T47D (cell line): Measurements from ENCODE around the gene PNKD.
"Not testable (repeated sequence)": the region's sequence is repeated elsewhere in the genome, so short reads cannot be mapped to it uniquely, and the experiment has no call there.

Experiments
- DNase-seq, 2 experiments: peaks; one replicate each; pipeline versions ENCODE4 v3.0.0 to v3.0.0-alpha.2; 2011 to 2012; ENCODE audit warnings: low read depth in 1 of 2, low spot score in 1 of 2
- JUND ChIP-seq: IDR thresholded peaks from 2 replicates; pipeline ENCODE4 v1.6.1; 2012; ENCODE audit warnings: low read depth
- in situ Hi-C: cut with HindIII; loops from 2 replicates; pipeline ENCODE4 v1.10.0; 2016; ENCODE audit warnings: low sequenced_read_pairs, low pct_unique_long_range_greater_than_20kb

The PNKD gene

DNA sequence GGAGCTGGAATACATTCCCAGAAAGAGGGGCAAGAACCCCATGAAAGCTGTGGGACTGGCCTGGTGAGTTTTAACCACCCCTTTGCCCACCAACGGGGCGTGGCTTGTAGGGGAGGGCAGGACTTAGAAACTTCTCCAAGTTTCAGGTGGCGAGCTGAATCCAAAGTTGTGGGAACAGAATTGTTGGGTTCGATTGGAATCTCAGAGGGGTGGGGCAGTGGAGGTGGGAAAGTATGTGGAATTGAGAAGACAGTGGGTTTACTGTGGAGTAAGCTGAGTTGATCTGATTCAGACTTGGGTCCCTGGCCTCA lies 1.1 kb downstream of the PNKD start:
- peak in 1 of 2 experiments; percentile 25 for DNase-seq
- no peak for TF ChIP-seq JUND
- in situ Hi-C loops: no loop called here

DNA sequence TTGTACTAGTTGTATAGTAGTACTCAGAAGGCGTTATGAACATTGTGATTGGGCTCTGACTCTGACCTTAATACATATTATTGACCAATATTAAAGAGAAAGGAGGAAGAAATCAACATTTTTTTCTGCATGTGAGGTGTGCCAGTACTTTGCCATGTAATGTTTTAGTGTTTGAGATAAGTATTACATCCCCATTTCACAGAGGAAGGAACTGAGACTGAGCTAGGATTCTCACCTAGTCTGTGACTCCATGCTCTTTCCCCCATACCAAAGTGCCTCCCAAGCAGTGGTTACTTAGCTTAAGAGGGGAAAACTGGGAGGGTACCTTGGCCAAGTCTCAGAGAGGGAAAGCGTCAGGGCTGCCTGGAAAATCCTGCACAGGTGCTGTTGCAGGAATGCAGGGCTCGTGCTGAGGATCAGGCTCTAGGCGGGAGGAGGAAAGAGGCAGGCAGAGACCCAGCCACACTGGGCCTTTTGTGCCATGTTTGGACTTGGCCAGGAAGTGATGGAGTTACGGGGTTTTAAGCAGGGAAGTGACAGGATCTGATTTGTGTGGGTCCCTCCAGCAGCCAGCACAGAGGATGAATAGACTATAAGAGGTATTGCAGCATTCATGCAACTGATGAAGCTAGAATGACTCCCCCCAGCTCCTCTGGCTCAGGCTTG lies 1.7 kb downstream of the PNKD start:
- in situ Hi-C loops: no loop called here
- DNase-seq: no peak
- TF ChIP-seq JUND: no peak

DNA sequence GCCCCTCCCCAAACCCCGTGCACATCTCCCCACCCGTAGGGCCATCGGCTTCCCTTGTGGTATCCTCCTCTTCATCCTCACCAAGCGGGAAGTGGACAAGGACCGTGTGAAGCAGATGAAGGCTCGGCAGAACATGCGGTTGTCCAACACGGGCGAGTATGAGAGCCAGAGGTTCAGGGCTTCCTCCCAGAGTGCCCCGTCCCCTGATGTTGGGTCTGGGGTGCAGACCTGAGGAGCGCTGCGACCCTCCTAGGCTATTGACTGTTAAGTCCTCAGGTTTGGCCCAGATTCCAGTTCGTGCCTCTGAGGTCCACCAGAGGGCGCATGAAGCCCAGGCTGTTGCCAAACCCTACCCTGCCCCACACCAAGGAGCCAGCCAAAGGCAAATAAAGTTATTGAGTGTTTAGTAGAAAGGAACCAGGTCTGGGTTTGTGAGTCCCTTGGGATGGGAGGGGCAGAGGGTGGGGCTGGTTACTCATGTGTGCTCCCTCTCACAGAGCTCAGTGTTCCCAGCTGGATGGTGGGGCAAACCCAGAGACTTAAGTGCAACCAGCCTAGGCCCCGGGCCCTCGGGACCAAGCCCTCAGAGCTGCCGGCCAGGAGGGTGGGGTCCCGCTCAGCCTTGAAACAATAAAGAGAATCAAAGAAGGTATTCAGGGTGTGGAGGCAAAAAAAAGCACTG lies 2.4 kb downstream of the PNKD start:
- no peak for TF ChIP-seq JUND
- peak; percentile 55 to 81 for DNase-seq
- in situ Hi-C loops: no loop called here

DNA sequence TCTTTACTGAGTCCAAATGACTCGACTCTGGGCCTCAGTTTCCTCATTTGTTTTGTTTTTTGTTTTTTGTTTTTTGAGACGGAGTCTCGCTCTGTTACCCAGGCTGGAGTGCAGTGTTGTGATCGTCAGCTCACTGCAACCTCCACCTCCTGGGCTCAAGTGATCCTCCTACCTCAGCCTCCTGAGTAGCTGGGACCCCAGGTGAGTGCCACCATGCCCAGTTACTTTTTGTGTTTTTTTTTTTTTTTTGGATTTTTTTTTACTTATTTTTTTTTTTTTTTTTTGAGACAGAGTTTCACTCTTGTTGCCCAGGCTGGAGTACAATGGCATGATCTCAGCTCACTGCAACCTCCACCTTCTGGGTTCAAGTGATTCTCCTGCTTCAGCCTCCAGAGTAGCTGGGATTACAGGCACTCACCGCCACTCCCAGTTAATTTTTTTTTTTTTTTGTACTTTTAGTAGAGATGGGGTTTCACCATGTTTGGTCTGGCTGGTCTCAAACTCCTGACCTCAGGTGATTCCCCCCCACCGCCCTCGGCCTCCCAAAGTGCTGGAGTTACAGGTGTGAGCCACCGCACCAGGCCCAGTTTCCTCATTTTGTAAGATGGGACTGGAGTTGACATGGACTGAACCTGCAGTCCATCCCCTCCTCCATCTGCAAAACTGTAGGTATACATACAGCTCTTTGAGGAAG lies 3.0 kb downstream of the PNKD start:
- DNase-seq, in situ Hi-C loops: not testable (repeated sequence)

DNA sequence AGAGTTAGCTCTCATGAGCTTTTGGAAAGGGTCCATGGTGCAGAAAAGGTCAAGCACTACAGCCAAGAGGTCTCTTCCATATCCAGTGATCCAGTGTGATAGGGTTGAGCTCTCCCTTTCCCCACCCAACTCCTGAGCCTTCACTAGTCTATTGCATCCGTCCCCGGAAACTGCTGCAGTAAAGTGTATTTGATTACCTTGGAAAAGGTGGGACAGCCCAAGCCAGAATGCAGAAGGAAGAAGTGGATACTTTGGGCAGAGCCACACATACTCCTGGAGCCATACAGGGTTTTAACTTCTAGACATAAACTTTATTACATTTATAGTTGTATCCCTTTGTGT lies 3.6 kb downstream of the PNKD start:
- no peak for TF ChIP-seq JUND

DNA sequence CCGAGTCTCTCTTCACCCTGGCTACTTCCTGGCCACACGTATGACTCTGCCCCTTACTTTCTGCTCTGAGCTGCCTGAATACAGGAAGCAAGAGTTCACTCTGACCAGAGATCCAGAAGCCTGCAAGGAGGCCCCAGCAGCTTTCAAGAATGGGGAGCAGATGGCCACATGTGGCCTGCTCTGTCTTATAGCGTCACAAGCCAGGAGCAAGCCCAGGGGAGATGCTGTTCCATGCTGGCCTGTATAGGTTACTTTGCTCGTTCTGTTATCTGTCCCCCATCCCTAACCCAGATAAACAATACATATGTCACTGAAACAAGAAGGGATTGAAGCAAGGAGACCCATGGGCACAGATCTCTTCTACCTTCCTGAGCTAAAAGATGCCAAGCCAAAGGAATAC lies 4.3 kb downstream of the PNKD start:
- no peak for DNase-seq
- in situ Hi-C loops: no loop called here
- TF ChIP-seq JUND: no peak

More for the DNA sequence above, 3.6 kb downstream of the PNKD start:
- no peak for DNase-seq
- in situ Hi-C loops: no loop called here

DNA sequence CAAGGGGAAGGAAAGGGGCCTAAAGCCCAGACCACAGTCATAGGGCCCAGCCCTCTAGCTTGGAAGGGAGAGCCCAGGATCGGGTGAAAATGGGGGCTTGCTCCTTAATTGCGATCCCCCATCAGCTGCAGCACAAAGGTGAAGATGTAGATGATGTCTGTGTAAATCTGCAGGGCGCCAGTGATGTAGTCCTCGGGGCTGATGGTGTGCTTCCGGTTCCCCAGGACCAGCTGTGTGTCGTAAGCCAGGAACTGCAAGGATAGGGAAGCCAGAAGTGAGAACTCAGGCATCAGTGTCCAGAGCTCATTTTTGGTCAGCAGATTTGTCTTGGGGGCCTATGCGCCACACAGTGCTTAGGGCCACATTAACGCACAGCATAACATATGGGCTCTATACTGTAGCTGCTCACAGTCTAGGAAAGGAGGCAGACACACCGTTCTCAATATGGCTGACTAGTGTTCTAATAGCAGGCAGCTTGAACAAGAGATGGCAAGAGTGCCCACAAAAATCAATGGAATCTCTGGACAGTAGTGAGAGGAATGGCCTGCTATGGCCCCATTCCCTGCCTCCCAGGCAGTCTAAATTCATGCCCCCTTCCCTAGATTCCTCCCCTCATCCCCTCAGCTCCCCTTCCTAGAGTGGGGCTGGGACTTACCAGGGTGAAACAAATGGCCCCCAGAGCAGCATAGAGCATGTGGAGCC lies 5.2 kb downstream of the PNKD start:
- no peak for TF ChIP-seq JUND
- in situ Hi-C loops: no loop called here
- DNase-seq: no peak

DNA sequence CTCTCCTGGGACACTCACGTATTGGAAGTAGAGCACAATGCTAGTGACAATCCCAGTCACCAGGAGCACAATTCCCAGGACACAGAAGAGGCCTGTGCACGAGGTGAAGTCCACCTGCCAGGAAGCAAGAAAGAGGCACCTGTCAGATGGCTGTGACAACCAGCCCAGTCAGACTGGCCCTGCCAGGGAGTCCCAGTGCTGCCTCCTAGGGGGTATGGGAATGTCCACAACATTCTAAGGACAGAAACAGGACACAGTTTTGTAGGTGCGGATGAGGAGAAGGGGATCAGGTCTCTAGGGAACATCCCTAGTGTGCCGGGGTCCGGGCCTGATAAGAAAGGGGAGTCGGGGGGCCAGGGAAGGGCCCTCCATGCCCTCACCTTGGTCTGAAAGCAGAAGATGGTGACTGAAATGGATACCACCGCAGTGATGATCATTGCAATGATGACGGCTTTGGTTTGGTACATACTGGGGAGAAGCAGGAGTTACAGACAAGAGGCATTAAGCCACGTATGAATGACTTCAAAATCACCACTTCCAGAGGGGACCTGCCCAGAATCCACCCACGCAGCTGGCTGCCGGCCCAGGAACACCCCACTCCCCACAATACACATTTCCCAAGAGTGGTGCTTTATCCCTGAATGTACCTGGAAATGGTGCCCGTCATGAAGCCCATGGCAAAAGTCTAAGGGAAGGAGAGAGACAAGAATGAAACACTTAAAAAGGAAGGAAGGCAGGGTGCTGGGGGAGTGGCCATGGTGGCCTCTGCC lies 6.9 kb downstream of the PNKD start:
- no peak for TF ChIP-seq JUND
- in situ Hi-C loops: no loop called here
- peak; percentile 37 to 66 for DNase-seq

DNA sequence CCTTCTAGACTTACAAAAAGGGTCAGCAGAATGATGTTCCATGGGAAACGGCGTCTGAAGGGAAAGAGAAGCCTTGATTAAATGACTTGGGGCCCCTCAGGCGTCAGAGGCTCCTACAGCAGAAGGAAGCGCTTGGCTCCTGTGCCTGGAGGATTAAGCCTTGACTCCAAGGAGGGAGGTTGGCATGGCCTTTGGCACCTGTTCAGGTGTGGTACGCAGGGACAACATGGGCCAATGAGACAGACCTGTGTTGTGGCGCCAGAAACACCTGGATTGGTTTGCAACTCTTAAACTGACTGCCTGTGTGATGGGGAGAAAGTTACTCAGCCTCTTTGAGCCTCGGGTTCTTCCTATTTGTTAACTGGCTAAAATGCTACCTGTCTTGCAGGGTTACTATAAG lies 7.6 kb downstream of the PNKD start:
- in situ Hi-C loops: no loop called here
- no peak for TF ChIP-seq JUND

DNA sequence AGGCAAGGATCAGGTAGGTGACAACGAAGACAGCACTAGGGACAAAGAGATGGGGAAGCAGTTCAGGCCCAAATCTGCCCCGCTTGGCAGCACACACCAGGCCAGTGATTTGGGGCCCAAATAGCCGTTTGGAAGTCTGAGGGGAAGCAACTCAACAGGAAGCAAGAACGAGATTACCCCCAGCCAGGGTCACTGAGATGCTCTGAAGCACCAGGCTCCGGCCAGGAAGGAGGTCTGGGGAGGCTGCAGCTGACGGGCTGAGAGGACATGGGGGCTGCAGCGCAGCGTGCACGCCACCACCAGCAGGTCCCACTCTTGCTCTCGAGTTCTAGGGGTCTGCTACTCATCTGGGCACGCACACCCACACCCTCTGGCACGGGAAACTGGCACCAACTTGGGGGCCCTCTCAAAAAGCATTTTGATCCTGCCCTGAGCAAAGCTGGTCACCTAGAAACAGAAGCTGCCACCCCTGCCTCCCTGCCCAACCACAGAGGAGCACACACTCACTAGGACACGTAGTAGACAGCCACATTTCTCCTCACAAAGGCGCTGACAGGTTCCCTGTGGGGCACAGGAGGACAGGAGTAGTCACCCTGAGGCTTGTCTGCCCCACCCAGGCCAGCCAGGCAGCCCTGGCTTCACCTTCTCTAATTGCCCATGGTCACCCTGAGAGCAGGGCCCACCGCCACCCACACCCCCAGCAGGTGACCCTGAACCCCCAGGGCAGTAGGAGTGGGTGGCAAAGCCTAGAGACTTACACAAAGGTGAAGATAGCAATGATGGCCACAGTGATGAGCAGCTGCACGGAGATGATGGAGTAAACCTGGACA lies 8.4 kb downstream of the PNKD start:
- no peak for TF ChIP-seq JUND
- in situ Hi-C loops: no loop called here
- DNase-seq: no peak

More for the DNA sequence above, 7.6 kb downstream of the PNKD start:
- no peak for DNase-seq

DNA sequence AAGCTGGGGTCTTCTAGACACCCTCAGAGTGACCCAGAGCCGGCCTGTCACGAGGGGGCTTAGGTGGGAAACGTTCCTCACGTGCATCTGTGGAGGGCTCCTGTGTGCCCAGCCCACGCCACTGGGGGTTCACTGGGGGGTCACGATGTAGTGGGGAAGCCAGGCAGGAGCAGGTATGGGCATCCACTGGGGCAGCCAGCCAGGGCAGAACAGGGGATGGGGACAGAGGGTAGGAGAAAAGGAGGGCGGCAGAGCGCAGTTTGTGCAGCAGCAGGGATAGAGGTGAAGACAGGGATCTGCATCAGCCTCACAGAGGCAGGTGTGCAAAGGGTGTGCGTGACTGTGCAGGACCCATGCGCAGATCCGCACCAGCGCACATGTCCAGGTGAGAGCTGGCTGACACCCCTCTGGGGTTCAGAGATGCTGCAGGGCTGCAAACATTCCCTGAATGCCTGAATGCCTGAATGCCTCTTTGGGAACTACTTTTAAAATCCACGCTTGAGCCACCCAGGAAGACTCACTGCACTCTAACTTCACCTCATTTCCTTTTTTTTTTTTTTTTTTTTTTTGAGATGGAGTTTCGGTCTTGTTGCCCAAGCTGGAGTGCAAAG lies 10.0 kb downstream of the PNKD start:
- no peak for TF ChIP-seq JUND
- DNase-seq: no peak
- in situ Hi-C loops: no loop called here
